ENCODE measurements around the gene ANKRD22.

ANKRD22 gene

DNA sequence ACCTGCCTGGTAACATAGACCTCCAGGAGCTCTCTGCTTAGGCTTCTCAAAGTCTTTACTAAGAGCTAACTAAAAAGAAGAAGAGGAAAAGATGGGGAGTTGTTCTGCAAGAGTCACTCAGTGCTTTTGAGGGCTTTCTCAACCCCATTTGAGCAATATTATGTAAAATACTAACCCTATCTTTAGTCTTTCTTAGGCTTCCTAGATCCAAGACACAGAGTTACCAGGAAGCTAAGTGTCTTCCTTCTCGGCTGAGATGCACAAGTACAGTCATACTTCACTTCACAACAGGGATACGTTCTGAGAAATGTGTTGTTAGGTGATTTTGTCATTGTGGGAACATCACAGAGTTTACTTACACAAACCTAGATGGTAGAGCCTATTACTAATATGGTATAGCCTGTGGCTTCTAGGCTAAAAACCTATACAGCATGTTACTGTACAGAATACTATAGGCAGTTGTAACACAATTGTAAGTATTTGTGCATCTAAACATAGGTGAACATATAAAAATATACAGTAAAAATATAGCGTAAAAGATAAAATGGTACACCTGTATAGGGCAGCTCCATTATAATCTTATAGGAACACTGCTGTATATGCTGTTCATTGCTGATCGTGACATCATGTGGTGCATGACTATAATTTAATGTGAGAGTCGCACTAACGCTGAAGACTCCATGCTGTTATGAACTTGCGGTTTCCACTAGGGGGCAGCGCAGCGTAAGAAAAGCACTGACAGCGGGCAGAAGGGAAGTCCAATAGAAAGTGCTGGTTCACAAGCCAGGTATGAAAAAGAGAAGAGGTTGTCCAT, 16.3 kb downstream of the ANKRD22 start:
- DNase-seq = peak in 1 of 2 experiments; percentile 77

DNA sequence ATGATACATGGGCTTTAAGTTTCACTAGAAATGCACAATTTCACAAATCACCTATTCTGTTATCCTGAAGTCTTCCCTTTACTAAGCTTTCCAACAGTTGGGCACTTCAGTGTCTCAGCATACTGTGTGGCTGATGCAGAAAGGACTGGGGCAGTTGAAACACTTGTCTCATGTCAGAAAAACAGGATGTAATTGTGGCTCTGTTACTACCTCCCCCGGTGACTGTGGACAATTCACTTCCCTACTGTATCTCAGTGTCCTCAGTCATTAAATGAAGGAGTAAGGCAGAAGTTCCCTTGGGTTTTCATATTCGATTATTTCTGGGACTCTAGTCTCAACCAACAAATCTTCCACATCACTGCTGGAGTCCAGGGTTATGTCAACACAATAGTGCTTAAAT, 17.9 kb downstream of the ANKRD22 start:
- no peak for DNase-seq

DNA sequence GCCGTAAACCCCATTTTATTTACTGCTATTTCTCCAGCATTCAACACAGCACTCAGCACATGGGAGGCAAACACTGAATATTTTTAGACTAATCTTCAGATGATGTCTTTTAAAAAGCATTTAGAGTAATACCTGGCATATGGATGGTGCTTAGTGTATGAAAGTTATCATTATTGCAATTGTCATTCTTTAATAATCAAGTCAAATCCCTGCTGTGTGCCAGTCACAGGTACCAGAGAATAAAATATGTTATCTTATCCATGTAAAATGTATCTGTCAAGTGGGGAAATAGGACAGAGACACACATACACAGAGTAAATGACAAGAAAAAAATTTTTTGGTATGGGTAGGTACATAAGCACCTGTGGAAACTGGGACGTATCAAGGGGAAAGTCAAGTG, 18.5 kb downstream of the ANKRD22 start:
- DNase-seq = no peak

DNA sequence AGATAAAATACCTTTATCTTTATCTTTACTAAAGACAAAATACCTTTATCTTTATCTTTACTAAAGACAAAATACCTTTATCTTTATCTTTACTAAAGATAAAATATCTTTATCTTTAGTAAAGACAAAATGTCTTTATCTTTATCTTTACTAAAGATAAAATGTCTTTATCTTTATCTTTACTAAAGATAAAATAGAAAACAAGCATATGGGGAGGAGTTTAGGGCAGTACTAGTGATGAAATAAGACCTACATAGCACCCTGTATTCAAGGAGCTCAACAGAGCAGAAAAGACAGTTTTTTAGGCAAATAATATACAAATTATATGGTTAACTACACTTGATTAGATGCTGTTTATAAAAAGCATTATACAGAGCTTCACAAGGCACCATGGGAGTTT, 19.3 kb downstream of the ANKRD22 start:
- no peak for DNase-seq

DNA sequence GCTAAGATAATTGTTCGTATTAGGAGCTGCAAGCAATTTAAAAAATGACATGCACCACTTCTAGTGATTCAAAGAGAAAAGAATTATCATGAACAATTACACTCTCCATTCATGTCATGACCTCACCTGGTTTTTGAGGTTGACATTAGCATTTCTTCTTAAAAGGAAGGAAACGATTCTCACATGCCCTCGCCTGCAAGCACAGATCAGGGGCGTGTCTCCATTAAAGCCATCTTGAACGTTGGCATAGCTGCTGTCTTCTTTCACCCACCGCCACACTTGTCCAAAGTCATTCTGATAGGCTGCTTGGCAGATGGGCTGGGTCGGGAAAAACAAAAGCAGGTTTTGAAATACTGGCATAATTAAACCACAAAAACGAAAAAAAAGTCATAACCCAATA, 19.9 kb downstream of the ANKRD22 start:
- DNase-seq = no peak

DNA sequence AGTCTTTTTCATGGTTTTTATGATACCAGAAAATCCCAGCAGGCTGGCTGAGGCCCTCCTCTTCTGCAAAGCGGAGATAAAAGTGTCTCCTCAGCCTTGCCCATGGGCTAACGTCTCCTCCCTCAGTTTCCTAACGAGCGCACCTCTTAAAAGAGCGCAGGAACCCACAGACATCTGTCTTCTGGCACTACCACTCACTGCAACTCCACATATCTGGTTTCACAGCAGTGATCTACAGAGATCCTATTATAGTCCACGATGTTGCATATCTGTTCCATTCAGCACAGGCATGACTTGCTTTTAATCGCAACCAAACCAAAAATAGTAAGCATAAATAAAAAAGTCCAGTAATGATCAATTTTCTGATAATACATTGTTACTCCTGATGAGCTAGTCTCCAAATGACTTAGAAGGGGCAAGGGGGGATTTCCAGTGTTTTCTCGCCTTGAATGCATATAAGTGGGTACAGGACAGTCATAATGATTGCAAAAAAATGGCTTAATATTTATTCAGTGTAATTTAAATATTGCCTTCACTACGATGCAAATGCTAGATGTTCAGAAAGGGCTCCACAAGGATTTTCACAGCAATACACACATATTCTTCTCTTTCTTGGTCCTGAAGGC, 20.9 kb downstream of the ANKRD22 start:
- no peak for DNase-seq

DNA sequence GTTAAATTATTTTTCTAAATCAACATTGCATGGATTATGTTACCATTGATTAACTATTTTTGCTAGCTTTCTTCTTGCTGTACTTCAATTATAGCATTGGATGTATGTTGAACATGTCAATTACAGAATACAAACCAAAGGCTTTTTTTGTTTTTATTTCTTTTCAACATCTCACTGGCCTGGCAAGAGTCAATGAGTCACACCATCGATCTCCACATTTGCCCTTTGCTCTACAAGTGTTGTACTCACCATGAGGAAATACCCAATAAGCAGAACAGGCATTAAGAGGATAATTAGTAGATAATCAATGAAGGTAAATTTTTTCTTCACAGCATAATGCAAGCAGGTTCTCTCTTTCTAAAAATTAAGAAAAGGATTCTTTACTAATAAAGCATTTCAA, 23.3 kb downstream of the ANKRD22 start:
- no peak for DNase-seq

DNA sequence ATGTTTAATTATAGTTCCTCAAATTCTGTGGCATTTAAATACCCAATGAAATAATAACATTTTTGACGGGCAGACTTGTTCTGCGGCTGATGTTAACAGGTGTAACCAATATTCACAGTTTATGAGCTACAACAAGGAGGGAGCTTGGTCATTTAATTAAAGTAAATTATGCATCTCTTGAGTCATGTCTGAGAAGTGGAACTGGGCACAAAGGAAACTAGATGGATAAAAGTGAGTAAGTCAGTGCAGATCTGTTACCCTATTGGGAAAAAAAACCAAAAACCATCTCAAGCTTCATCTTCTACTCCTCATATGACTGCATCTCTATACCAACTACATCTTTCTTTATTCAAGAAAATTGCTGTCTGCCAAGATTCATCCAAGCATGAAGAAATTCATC, 24.0 kb downstream of the ANKRD22 start:
- DNase-seq = no peak

DNA sequence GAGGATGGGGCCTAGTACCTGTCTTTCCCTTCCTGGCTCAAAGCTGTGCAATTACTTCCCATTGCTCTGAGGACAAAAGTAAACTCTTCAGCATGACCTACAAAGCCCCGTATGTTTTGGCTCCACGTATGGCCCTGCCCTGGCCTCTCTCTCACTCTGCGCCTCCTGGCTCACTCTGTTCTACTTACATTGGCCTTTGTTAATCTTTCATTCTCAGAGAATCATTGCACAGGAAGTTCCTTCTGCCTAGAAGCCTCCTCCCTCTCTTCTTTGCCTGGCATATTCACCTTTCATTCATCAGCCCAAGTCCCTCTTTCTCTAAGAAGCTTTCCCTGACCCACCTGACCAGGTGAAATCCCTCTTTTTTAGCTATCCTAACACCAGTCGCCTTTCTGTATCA, 25.3 kb downstream of the ANKRD22 start:
- DNase-seq = no peak

DNA sequence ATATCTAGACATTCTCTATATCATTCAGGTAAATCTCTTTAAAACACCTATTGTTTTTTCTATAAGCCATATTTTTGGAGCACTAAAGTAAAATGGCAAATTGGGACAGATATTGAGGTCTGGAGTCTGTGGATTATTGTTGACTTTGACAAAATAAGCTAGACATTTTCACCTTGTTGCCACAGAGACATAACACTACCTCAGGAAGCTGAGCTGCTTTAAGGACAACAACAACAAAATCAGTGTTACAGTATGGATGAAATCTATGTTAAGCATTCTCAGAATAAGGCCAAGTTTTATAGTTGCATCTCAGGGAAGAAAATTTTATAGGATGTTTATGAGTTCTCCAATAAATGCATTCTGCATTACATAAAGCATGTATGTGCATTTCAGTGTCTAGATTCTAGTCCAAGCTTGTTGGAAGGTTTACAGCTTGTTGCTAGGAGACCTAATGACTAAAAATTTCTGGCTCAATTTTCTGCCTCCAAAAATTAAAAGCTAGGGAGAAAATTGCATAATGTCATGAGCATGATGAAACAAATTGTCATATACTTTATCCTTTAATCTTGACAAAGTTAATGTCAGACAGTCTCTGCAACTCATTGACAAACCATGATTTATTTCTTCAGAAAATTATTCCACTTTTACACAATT, 30.8 kb downstream of the ANKRD22 start:
- DNase-seq = no peak

DNA sequence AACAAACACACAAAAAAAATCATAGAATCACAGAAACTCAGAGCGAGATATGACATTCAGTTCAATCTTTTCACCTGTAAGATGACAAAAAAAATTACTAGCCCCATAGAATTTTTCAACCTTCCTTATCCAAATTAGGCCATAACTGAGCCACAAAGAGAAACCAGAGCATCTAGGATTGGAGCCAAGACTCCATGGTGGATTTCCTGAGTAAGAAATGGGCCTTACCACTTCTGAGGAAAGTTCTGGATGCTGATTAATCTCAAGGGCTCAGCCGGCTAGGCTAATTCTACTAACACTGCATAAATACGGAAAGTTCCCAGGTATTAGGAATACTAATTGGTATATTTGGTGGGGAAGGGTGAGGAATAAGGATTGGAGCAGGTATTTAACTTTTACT, 32.4 kb downstream of the ANKRD22 start:
- DNase-seq = no peak

DNA sequence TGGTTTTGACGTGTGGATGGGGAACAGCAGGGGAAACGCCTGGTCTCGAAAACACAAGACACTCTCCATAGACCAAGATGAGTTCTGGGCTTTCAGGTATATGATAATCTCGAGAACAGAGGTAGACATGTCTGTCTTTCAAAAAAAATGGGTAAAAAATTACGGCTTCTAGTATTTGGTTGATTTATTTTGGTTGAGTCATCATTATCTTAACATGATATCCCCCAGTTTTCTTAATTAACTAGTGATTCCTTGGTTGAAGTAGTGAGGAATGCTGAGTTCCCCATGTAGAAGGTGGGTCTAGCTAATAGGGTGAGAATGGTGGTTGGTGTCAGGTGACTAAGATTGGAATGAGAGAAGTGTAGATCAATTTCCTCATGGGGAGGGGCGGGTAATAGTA, 38.4 kb downstream of the ANKRD22 start:
- no peak for DNase-seq

DNA sequence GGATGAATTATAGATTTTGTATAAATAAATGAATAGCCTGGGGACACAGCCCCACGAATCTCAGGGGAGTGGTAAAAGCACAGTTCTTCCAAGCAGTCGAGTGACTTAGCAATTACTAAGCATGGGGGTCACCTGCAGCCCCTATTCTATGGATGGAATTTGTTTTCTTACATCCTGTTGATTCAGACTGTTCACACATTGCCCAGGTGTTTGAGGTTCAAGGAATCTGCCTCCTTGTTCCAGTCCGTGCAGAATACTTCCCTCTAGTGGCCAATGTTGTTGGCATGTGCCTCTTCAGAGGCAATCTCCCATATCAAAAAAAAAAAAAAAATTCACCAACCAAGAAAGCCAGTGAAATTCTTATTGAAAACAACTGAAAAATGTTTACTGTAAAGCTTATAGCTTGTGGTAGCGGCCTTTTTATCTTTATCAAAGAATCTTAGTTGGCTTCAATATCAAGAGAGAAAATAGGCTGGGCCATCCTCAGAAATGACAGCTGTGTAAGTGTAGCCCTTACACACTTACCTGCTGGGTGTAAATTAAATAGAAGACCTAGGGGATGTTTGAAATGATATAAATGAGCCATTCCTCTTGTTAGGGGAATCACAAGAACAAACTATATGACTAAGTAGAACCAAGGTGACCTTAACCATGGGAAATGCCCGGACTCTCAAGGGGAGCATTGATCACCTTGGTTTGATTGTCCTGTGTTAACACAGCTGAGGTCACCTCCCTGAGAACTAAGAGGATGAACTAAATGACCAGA, 41.3 kb downstream of the ANKRD22 start:
- DNase-seq = no peak

DNA sequence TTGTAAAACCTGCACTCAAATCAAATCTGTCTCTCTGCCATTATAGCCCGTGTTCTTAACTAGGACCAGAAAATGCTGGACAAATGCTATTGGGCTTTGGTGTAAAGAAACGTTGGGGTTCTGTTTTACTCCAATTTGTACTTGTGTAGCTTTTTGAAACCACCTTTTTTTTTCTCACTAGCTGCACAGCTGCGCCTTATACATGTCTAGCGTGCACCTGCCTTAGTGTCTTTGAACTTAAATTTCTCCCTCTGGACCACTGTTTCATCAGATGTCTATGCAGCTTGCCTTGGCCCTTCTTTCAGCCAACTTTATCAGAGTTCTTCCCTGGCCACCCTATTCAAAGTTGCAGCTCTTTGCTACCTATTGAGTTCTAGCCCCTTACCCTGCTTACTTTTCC, 42.0 kb downstream of the ANKRD22 start:
- DNase-seq = no peak

DNA sequence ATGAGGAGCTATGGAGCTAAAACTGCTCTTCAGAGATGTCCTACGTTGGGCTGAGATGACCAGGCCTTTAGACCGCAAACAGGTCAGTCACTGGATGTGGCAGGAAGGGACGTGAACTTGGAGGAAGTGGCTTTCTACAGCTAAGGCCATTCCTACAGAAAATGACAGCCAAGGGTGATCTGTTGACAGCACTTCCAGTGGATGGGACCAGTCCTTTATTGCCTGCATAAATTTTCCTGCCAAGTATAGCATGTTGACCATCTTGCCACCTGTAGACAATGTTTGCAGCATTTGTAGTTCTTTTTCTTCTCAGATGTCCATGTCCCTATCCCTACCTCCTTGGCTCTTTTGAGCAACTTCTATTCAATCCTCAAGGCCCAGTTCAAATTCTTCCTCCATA, 45.7 kb downstream of the ANKRD22 start:
- DNase-seq = no peak

DNA sequence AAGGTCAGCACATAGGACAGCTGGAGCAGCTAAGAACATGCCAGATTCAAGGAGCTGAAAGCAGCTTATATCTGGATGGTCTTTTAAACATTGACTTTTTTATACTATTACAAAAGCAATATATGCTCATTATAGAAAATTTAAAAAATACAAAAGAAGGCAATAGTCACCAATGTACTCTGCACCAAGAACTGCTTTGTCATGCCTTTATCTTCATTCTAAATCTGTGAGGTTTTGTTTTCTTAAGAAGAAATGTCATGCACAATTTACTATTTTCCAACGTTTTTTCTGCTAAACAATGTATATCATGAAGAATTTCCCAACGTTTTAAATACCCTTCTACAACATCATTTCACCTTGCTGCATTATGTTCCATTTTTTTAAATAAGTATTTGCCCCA, 46.3 kb downstream of the ANKRD22 start:
- DNase-seq = no peak

DNA sequence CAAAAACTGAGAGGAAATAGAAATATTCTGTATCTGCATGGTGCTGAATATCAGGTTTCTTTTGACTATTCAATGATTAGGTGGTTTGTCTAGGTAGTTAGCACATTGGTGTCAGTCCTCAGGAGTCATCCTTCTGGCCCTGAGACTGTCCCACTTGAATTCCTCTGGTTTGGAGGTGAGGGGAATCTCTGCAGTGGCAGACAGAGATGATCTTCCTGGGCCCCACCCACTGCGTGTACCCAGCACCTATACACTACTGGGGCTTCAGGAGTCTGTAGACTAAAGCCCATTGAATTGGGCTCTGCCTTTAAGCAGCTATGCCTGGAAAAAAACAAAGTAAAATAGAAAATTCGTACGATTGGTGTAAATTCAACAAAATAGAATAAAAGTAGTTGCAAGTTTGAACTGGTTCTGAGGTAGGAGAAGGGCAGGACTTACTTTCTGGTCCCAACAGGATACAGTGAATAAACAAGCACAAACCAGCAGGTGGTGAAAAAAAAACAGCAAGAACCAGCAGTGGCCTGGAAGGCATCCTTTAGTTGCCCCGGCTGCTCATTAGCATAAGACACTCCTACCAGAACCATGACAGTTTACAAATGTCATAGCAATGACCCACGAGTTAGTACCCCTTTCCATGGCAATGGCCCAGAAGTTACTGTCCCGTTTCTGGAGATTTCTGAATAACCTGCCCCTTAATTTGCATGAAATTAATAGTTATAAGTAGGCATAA, 47.4 kb downstream of the ANKRD22 start:
- no peak for DNase-seq

DNA sequence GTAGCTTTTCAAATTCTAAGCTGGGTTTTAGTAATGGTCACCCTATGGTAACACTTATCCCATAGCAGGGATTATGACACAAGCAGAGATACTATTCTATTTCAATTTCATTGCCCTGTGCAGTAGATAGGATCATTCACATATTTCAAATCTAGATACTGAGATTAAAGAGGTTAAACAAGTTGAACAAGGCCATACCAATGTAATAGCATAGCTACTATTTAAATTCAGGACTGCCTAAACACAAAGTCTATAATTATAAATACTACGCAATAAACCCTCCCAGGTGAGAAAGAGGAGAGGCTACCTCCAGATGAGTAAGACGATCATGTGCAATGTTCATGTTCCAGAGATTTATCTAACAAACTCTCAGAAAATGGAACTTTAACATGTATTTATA, 48.0 kb downstream of the ANKRD22 start:
- no peak for DNase-seq

DNA sequence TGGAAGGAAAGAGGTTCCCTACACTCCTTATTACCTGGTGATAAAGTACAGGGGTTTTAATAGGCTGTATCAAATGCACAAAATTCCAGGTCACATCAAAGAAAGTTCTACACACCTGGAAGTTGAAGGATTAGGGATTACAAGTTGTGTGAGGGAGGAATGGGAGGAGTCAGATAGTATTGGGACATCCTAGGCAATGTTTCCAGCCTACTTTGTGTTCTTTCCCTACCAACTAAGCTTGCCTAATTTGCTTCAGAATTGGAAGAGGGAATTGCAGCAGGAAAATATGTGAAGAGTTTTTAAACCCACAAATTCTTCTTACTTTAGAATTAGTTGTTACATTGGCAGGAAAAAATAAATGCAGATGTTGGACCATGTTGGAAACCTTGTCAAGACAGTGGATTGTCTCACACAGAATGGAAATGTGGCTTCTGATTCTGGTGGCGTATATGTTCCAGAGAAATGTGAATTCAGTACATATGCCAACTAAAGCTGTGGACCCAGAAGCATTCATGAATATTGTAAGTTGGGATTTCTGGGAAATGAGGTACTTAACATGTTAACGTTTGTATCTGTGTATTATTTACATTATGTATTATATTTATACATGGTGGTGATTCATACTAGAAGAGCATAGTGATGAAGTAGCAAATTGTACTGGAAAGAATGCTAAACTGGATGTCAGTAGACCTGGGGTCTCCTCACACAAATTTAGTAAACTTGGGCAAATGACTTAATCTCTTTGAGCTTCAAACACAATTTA, 48.9 kb downstream of the ANKRD22 start, which contains the start of gene LIPM:
Gene LIPM, plus strand, starts transcription at position 208 of the 763 bp plus-strand sequence. Its CDS starts 167 bp downstream, at position 375.
- no peak for DNase-seq

DNA sequence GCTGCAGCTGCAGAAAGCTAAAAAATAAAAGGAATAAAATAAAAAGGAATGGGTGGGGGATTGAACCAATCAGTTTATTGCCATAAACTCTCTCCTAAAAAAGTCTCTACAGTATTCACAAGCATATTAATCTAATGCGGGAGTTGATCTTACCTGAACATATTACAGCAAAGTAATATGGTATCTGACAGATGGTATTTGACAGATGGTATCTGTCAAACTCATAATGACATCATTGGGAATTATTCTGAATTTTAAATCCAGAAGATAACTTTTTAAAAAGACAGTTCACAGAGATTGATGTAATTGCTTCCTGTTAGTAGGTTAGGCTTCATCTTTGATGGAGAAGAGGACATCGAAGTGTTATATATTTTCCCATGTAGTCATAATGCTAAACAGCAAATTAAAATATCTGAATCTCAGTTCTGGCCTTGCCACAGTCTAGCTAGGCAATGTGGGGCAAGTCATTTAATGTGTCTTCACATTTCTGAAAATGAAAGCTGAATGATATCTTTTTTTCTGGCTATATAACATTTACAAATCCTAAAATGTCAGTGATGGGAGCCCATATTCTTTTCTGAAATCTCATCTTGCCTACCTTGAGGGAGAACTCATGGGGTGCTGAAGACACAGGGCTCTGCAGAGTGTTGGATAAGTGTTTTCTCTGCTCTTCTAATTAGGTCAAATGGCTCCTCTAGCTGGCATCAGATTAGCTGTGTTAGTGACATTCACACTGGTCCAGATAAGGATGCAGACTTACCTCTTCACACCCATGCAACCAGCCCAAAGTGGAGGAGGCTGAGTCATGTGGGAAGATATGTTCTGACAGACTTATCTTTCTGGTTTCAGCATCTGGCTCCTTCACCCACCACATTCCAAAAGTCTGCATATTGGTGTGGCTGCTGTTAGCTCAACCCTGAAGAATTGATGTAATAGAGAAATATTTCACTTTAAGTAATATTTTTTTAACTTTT, 51.2 kb downstream of the ANKRD22 start:
- DNase-seq = peak in 1 of 2 experiments; percentile 47

DNA sequence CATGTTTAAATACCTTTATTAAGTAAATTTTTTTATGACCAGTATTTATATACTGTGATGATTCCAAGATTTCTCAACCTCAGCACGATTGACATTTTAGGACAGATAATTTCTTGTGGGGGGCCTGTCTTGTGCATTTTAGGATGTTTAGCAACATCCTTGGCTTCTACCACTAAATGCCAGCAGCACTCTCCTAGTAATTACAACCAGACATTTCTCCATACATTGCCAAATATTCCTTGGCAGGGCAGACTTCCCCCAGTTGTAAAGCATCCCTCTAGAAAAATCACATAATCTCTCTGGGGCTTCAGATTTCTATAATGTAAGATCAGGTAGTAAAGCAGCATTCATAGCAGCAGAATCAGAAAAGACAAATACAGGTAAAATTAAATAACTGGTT, 56.9 kb downstream of the ANKRD22 start:
- no peak for DNase-seq
